KMS-11 (cell line): ENCODE results near the gene TRIO.

Experiments used
- H2AFZ ChIP-seq: fragments of 200-600 bp; sonication (generic); 2 replicates; pipeline ENCODE4 v1.6.1; 2016; ENCODE audit warnings: antibody characterized with exemption, mixed run types, low read depth
- H3K27ac ChIP-seq: fragments of 200-600 bp; sonication (generic); 2 replicates; pipeline ENCODE4 v1.6.1; 2016; ENCODE audit warnings: mild to moderate bottlenecking, mixed run types
- H3K27me3 ChIP-seq: fragments of 200-600 bp; sonication (generic); 2 replicates; pipeline ENCODE4 v1.6.1; 2017; ENCODE audit warnings: mild to moderate bottlenecking, low read depth, mixed run types, moderate library complexity; ENCODE audit not compliant: insufficient read depth
- H3K36me3 ChIP-seq: fragments of 200-600 bp; sonication (generic); 2 replicates; pipeline ENCODE4 v1.6.1; 2017; ENCODE audit warnings: mild to moderate bottlenecking, mixed run types; ENCODE audit not compliant: insufficient read depth
- H3K4me1 ChIP-seq: fragments of 200-600 bp; sonication (generic); 2 replicates; pipeline ENCODE4 v1.6.1; 2016; ENCODE audit warnings: mild to moderate bottlenecking, low read depth, mixed run types; ENCODE audit not compliant: poor library complexity, severe bottlenecking
- H3K4me2 ChIP-seq: fragments of 200-600 bp; sonication (generic); 2 replicates; pipeline ENCODE4 v1.7.0; 2016; ENCODE audit warnings: mild to moderate bottlenecking, mixed run types
- H3K4me3 ChIP-seq: fragments of 200-600 bp; sonication (generic); IDR thresholded peaks from 2 replicates; pipeline ENCODE4 v1.6.1; 2017; ENCODE audit warnings: low read depth, low read length, mixed read lengths; ENCODE audit not compliant: insufficient read depth
- H3K79me2 ChIP-seq: fragments of 200-600 bp; sonication (generic); 2 replicates; pipeline ENCODE4 v1.6.1; 2016; ENCODE audit warnings: low read depth, mixed run types; ENCODE audit not compliant: insufficient read depth
- H3K9ac ChIP-seq: fragments of 200-600 bp; sonication (generic); 2 replicates; pipeline ENCODE4 v1.6.1; 2016; ENCODE audit warnings: mild to moderate bottlenecking, mixed run types
- H4K20me1 ChIP-seq: fragments of 200-600 bp; sonication (generic); 2 replicates; pipeline ENCODE4 v1.6.1; 2016; ENCODE audit warnings: mild to moderate bottlenecking, mixed run types; ENCODE audit not compliant: insufficient read depth
- TF ChIP-seq, protein P1 (sequence below): fragments of 200-600 bp; sonication (generic); conservative IDR thresholded peaks from 2 replicates; pipeline ENCODE4 v1.6.1; 2017; ENCODE audit warnings: low read depth, mild to moderate bottlenecking, antibody characterized with exemption, low read length, moderate library complexity, mixed read lengths

The TRIO gene

GRCh38 chr5:14421851-14422250 is 278.7 kb downstream of the TRIO start:
- Histone ChIP-seq H3K4me3 (no peak overlapping the region), H3K27me3 (no peaks in the 10 kb centered on the region), H3K4me1 (no peaks in the 10 kb centered on the region), H3K36me3 (no peaks in the 10 kb centered on the region; the same call in 1 of the 2 replicates), H3K79me2 (no peaks in the 10 kb centered on the region), H3K4me2 (no peak overlapping the region), H2AFZ (no peak overlapping the region), H3K27ac (no peak overlapping the region), H3K9ac (no peak overlapping the region), H4K20me1 (no peaks in the 10 kb centered on the region)
- TF ChIP-seq, protein P1, sequence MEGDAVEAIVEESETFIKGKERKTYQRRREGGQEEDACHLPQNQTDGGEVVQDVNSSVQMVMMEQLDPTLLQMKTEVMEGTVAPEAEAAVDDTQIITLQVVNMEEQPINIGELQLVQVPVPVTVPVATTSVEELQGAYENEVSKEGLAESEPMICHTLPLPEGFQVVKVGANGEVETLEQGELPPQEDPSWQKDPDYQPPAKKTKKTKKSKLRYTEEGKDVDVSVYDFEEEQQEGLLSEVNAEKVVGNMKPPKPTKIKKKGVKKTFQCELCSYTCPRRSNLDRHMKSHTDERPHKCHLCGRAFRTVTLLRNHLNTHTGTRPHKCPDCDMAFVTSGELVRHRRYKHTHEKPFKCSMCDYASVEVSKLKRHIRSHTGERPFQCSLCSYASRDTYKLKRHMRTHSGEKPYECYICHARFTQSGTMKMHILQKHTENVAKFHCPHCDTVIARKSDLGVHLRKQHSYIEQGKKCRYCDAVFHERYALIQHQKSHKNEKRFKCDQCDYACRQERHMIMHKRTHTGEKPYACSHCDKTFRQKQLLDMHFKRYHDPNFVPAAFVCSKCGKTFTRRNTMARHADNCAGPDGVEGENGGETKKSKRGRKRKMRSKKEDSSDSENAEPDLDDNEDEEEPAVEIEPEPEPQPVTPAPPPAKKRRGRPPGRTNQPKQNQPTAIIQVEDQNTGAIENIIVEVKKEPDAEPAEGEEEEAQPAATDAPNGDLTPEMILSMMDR: no peak

GRCh38 chr5:14424011-14424685 is 281.0 kb downstream of the TRIO start:
- Histone ChIP-seq H3K27me3 (no peaks in the 10 kb centered on the region), H3K79me2 (no peaks in the 10 kb centered on the region), H3K9ac (no peak overlapping the region), H2AFZ (no peak overlapping the region), H3K4me2 (no peak overlapping the region), H3K27ac (no peak overlapping the region), H3K4me3 (no peak overlapping the region), H4K20me1 (no peaks in the 10 kb centered on the region), H3K36me3 (no peaks in the 10 kb centered on the region; the same call in 1 of the 2 replicates), H3K4me1 (no peaks in the 10 kb centered on the region)
- TF ChIP-seq, protein P1: no peak

- Histone ChIP-seq H3K79me2 (no peaks in the 10 kb centered on the region), H4K20me1 (no peaks in the 10 kb centered on the region), H3K4me2 (no peak overlapping the region), H3K27ac (no peak overlapping the region), H3K27me3 (no peaks in the 10 kb centered on the region), H3K4me3 (no peak overlapping the region), H2AFZ (no peak overlapping the region), H3K36me3 (no peaks in the 10 kb centered on the region), H3K4me1 (no peaks in the 10 kb centered on the region), H3K9ac (no peak overlapping the region)
- TF ChIP-seq, protein P1: no peak
Observed at GRCh38 chr5:14425559-14425958, 282.4 kb downstream of the TRIO start.

GRCh38 chr5:14426521-14426920 is 283.4 kb downstream of the TRIO start:
- no peaks in the 10 kb centered on the region for H3K4me1 ChIP-seq
- TF ChIP-seq, protein P1: no peak
- no peaks in the 10 kb centered on the region for H3K79me2 ChIP-seq
- H2AFZ ChIP-seq: no peak overlapping the region
- no peaks in the 10 kb centered on the region for H3K27me3 ChIP-seq
- H3K36me3 ChIP-seq: no peaks in the 10 kb centered on the region
- no peak overlapping the region for H3K4me3 ChIP-seq
- H3K9ac ChIP-seq: no peak overlapping the region
- H4K20me1 ChIP-seq: no peaks in the 10 kb centered on the region
- H3K27ac ChIP-seq: no peak overlapping the region
- H3K4me2 ChIP-seq: no peak overlapping the region
